Measurements from ENCODE around the gene LMAN2.

DNA sequence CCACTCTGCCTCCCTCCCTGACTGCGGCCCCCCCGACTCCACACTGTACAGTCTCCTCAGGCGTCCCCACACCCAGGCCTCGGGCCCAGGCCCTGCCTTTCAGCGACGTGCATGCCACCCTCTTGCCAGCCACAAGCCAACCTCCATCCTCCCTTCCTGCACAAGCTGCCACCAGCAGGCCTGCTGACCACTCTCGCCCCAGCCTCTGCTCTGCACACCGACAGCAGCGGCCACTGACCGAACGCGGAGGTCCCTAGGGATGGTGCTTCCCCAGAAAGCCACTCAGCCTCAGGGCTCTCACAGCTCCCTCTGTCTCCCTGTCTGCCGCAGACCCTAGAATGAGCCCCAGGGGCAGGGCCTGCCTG, 18.6 kb downstream of the LMAN2 start:
- no peak for TF ChIP-seq POLR2AphosphoS5 (IDR thresholded peaks at IDR 0.05; ENCODE audit: borderline replicate concordance, low read depth, low read length)
- TF ChIP-seq EZH2 (IDR thresholded peaks at IDR 0.05), result no peak
- TF ChIP-seq FOXP2 (optimal IDR thresholded peaks at IDR 0.05; ENCODE audit: control extremely low read depth, extremely low read length, insufficient read depth), result no peak
